ENCODE measurements around the gene IGF1.

IGF1 gene

DNA sequence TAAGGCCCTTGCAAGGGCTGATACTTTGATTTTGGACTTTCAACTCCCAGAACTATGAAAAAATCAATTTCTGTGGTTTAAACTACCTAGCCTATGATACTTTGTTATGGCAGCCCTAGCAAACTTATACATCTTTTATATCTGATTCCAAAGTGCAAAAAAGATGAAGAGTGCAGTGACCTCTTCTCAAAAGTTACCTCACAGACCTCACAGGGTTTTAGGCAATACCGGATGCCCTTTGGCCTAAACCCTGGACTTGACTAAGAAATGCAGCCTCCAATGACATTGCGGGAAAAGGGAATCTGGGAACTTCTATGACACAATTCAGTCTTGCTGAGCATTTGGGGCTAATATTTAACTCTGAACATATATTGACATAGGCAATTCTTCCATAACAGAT, 63.3 kb downstream of the IGF1 start:
- DNase-seq (ENCODE audit: low read depth): no peak
- TF ChIP-seq, protein P1, sequence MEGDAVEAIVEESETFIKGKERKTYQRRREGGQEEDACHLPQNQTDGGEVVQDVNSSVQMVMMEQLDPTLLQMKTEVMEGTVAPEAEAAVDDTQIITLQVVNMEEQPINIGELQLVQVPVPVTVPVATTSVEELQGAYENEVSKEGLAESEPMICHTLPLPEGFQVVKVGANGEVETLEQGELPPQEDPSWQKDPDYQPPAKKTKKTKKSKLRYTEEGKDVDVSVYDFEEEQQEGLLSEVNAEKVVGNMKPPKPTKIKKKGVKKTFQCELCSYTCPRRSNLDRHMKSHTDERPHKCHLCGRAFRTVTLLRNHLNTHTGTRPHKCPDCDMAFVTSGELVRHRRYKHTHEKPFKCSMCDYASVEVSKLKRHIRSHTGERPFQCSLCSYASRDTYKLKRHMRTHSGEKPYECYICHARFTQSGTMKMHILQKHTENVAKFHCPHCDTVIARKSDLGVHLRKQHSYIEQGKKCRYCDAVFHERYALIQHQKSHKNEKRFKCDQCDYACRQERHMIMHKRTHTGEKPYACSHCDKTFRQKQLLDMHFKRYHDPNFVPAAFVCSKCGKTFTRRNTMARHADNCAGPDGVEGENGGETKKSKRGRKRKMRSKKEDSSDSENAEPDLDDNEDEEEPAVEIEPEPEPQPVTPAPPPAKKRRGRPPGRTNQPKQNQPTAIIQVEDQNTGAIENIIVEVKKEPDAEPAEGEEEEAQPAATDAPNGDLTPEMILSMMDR (IDR thresholded peaks at IDR 0.05; ENCODE audit: control insufficient read depth, insufficient read depth, low read depth, low read length, missing control alignments): no peak
- no peak overlapping the region for H3K4me3 ChIP-seq (ENCODE audit: control insufficient read depth, low read depth, low read length)

DNA sequence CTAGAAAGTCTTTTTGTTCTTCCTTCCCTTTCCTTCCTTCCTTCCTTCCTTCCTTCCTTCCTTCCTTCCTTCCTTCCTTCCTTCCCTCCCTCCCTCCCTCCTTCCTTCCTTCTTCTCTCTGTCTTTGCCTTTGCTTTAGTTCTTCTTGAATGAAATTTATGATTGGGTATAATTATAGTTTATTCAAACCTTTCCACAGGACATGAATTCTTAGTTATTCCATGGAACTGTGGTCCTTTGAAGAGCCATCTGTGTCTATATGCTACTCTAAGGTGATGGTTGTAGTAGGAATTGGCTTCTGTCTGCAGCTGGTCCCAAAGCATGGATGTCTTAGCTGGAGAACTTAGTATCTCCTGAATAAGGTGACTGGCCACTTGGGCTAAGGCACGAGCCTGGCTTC, 64.8 kb downstream of the IGF1 start:
- H3K4me3 ChIP-seq (ENCODE audit: control insufficient read depth, low read depth, low read length): no peak overlapping the region
- TF ChIP-seq, protein P1 (IDR thresholded peaks at IDR 0.05; ENCODE audit: control insufficient read depth, insufficient read depth, low read depth, low read length, missing control alignments): no peak
- no peak for DNase-seq (ENCODE audit: low read depth)

DNA sequence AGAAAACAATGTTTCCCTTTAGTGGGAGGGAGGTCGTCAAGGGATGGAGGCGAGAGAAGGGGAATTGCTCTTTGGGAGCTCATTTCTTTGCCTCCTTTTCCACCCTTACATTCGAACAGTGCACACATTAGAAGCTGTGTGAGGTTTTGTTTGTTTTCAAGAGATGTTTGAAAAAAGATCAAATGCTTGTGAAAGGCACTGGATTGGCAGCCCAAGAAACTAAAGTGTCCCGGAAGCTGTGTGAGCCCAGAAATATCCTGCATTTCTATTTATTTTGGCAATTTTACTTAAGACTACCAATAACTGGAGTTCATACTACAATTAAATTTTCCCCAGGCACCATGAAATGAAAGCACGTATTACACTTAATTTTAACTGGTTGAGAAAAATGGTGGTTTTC, 67.0 kb downstream of the IGF1 start:
- H3K4me3 ChIP-seq (ENCODE audit: control insufficient read depth, low read depth, low read length): no peak overlapping the region
- no peak for DNase-seq (ENCODE audit: low read depth)
- TF ChIP-seq, protein P1 (IDR thresholded peaks at IDR 0.05; ENCODE audit: control insufficient read depth, insufficient read depth, low read depth, low read length, missing control alignments): no peak

DNA sequence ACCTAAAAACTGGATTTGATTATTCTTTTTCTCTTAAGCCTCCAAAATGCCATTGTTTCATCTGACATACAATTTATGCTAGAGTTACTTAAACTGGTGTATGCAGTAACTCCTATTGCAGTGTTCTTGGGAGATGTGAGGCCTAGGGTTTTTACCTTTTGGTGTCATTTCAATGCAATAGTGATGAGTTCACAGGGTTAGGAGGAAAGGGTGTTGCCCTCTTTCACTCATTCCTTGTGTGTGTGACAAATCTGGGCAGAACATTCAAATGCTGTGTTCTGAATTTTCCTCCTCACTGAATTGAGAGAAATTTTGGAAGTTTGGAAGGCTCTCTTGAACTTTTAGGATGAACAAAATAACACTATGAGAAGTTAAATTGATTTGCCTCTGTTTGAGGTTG, 69.9 kb downstream of the IGF1 start:
- DNase-seq (ENCODE audit: low read depth): no peak
- H3K4me3 ChIP-seq (ENCODE audit: control insufficient read depth, low read depth, low read length): no peak overlapping the region

DNA sequence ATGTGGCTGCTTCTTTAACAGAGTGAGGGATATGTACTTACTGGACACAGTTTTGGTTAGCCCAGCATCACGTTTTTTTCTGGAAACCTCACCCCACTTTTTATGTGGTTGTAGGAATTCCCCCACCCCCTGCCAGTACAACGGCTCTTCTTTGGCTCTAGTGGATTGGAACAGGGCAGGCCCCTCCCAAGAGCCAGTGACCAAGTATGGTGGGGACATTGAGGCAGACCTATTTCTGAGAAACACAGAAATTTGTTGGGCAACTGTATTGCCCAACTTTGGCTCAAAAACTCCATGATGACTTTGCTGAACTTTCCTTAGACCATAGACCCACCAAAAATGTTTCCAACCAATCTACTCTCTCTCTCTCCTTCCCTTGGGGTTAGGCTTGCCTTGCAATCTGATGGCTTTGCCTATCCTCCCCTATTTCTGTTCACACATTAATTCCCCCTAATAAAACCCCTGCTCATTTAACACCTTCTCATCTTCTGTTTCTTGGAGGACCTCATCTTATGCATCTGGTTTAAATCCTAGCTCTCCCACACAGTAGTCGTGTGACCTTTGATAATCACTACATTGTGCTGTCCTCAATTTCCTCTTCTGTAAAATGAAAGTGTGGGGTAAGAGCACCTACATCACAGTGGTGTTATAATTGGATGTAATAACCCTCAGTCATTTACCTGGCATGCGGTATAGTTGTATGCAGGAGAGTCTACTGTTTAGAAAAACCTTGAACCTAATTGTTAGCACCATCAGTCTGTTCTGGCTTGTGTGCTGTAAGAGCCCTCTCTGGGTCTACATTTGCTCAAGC, 71.7 kb downstream of the IGF1 start:
- TF ChIP-seq, protein P1 (IDR thresholded peaks at IDR 0.05; ENCODE audit: control insufficient read depth, insufficient read depth, low read depth, low read length, missing control alignments): no peak
- H3K4me3 ChIP-seq (ENCODE audit: control insufficient read depth, low read depth, low read length): no peak overlapping the region
- DNase-seq (ENCODE audit: low read depth): no peak

More for the DNA sequence above, 69.9 kb downstream of the IGF1 start:
- TF ChIP-seq, protein P1 (IDR thresholded peaks at IDR 0.05; ENCODE audit: control insufficient read depth, insufficient read depth, low read depth, low read length, missing control alignments): no peak

DNA sequence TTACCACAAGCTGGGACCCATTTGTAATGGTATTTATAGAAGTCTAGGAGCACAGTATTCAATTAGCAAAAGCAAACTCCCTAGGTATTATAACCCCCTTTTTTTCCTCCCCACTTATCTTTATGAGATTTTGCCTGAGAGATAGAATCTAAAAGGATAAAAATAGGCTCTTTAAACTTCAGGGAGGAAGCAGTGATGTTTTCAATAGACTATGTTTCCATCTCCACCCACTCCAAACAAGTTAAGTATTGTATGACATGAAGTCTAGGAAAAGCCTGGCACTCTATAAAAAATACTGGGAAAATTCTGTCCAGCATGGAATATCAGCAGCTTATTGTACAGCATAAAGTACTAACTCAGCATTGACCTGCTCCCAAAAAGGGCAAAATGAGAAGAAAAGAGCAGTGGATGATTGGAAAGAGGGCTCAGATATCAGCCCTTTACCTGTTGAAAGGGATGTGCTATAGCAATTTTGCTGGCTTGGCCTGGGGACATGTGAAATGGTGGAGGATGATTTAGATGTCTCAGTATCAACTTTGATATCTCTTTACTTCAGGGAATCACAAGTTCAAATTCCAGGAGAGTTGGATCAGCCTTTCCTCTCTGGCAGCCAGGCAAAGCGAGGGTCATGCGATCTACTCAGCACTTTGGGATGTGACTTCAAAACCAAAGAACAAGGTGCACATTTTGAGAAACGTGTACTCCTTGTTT, 72.4 kb downstream of the IGF1 start:
- H3K4me3 ChIP-seq (ENCODE audit: control insufficient read depth, low read depth, low read length): no peak overlapping the region
- no peak for DNase-seq (ENCODE audit: low read depth)
- TF ChIP-seq, protein P1 (IDR thresholded peaks at IDR 0.05; ENCODE audit: control insufficient read depth, insufficient read depth, low read depth, low read length, missing control alignments): no peak
